ENCODE measurements around the gene RPH3AL. TPM values are rescaled to one million over a fixed set of nuclear protein-coding genes. Genes with fewer than 3 reads are reported as not detected.
"Not testable (repeated sequence)": the region's sequence is repeated elsewhere in the genome, so short reads cannot be mapped to it uniquely, and the experiment has no call there.

RPH3AL gene
- total RNA-seq, 2 experiments from 2014 or later: 1.6 to 2.2 TPM

GRCh38 chr17:229709-230394 is 122.8 kb downstream of the RPH3AL start:
- CTCF ChIA-PET: no interaction called here
- intact Hi-C loops (cut with micrococcal nuclease): no loop called here
- Mint-ChIP-seq H3K27me3 (ENCODE audit: low read depth) (no peaks in the 10 kb centered on the region), H3K4me1 (ENCODE audit: low read depth) (no peaks in the 10 kb centered on the region), H3K27ac (no peak overlapping the region), H3K4me3 (no peak overlapping the region), H3K36me3 (ENCODE audit: low read depth) (no peaks in the 10 kb centered on the region), H3K9me3 (no peaks in the 10 kb centered on the region)
- DNase-seq: no peak

- intact Hi-C loops (cut with micrococcal nuclease): no loop called here
- H3K9me3 Mint-ChIP-seq: no peaks in the 10 kb centered on the region
- H3K27ac Mint-ChIP-seq: no peak overlapping the region
- CTCF ChIA-PET: no interaction called here
- no peaks in the 10 kb centered on the region for H3K4me1 Mint-ChIP-seq (ENCODE audit: low read depth)
- H3K4me3 Mint-ChIP-seq: no peak overlapping the region
- no peaks in the 10 kb centered on the region for H3K36me3 Mint-ChIP-seq (ENCODE audit: low read depth)
- DNase-seq: no peak
- no peaks in the 10 kb centered on the region for H3K27me3 Mint-ChIP-seq (ENCODE audit: low read depth)
These were observed 123.5 kb downstream of the RPH3AL start for GRCh38 chr17:228951-229708.

- Mint-ChIP-seq H3K27ac (no peak overlapping the region), H3K36me3 (ENCODE audit: low read depth) (no peaks in the 10 kb centered on the region)
These were observed 124.5 kb downstream of the RPH3AL start for GRCh38 chr17:227946-228615.

GRCh38 chr17:227078-227945 is 125.3 kb downstream of the RPH3AL start:
- no peak overlapping the region for H3K27ac Mint-ChIP-seq
- H3K4me3 Mint-ChIP-seq: no peak overlapping the region
- no peak for DNase-seq
- H3K27me3 Mint-ChIP-seq (ENCODE audit: low read depth): no peaks in the 10 kb centered on the region
- intact Hi-C loops (cut with micrococcal nuclease): no loop called here
- no peaks in the 10 kb centered on the region for H3K4me1 Mint-ChIP-seq (ENCODE audit: low read depth)
- H3K9me3 Mint-ChIP-seq: no peaks in the 10 kb centered on the region
- CTCF ChIA-PET: no interaction called here
- H3K36me3 Mint-ChIP-seq (ENCODE audit: low read depth): no peaks in the 10 kb centered on the region

More at GRCh38 chr17:227946-228615, 124.5 kb downstream of the RPH3AL start:
- no peak for DNase-seq
- CTCF ChIA-PET: no interaction called here
- Mint-ChIP-seq H3K4me1 (ENCODE audit: low read depth) (no peaks in the 10 kb centered on the region), H3K9me3 (no peaks in the 10 kb centered on the region), H3K27me3 (ENCODE audit: low read depth) (no peaks in the 10 kb centered on the region), H3K4me3 (no peak overlapping the region)
- intact Hi-C loops (cut with micrococcal nuclease): no loop called here

- no peak for DNase-seq
- H3K36me3 Mint-ChIP-seq (ENCODE audit: low read depth): no peaks in the 10 kb centered on the region
- CTCF ChIA-PET: no interaction called here
- H3K4me3 Mint-ChIP-seq: no peak overlapping the region
- no peak overlapping the region for H3K27ac Mint-ChIP-seq
- intact Hi-C loops (cut with micrococcal nuclease): no loop called here
- H3K4me1 Mint-ChIP-seq (ENCODE audit: low read depth): no peaks in the 10 kb centered on the region
- no peaks in the 10 kb centered on the region for H3K9me3 Mint-ChIP-seq
- H3K27me3 Mint-ChIP-seq (ENCODE audit: low read depth): no peaks in the 10 kb centered on the region
These were observed 126.2 kb downstream of the RPH3AL start for GRCh38 chr17:226108-227077.

- H3K27ac Mint-ChIP-seq: no peak overlapping the region
- no peaks in the 10 kb centered on the region for H3K36me3 Mint-ChIP-seq (ENCODE audit: low read depth)
- CTCF ChIA-PET: no interaction called here
- intact Hi-C loops (cut with micrococcal nuclease): no loop called here
- H3K4me3 Mint-ChIP-seq: no peak overlapping the region
- no peaks in the 10 kb centered on the region for H3K9me3 Mint-ChIP-seq
- H3K4me1 Mint-ChIP-seq (ENCODE audit: low read depth): no peaks in the 10 kb centered on the region
- no peak for DNase-seq
- no peaks in the 10 kb centered on the region for H3K27me3 Mint-ChIP-seq (ENCODE audit: low read depth)
These were observed 127.1 kb downstream of the RPH3AL start for GRCh38 chr17:225551-225950.

DNA sequence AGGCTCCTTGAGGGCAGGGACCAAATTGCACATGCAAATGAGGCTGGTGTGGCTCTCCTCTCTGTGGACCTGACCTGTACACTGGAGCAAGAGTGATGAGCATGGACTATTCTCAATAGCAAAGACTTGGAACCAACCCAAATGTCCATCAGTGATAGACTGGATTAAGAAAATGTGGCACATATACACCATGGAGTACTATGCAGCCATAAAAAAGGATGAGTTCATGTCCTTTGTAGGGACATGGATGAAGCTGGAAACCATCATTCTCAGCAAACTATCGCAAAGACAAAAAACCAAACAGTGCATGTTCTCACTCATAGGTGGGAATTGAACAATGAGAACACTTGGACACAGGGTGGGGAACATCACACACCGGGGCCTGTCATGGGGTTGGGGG is 128.0 kb downstream of the RPH3AL start:
- H3K9me3 Mint-ChIP-seq; DNase-seq; H3K27ac Mint-ChIP-seq; CTCF ChIA-PET; H3K36me3 Mint-ChIP-seq (ENCODE audit: low read depth); intact Hi-C loops (cut with micrococcal nuclease); H3K4me1 Mint-ChIP-seq (ENCODE audit: low read depth); H3K4me3 Mint-ChIP-seq; H3K27me3 Mint-ChIP-seq (ENCODE audit: low read depth): not testable (repeated sequence)

DNA sequence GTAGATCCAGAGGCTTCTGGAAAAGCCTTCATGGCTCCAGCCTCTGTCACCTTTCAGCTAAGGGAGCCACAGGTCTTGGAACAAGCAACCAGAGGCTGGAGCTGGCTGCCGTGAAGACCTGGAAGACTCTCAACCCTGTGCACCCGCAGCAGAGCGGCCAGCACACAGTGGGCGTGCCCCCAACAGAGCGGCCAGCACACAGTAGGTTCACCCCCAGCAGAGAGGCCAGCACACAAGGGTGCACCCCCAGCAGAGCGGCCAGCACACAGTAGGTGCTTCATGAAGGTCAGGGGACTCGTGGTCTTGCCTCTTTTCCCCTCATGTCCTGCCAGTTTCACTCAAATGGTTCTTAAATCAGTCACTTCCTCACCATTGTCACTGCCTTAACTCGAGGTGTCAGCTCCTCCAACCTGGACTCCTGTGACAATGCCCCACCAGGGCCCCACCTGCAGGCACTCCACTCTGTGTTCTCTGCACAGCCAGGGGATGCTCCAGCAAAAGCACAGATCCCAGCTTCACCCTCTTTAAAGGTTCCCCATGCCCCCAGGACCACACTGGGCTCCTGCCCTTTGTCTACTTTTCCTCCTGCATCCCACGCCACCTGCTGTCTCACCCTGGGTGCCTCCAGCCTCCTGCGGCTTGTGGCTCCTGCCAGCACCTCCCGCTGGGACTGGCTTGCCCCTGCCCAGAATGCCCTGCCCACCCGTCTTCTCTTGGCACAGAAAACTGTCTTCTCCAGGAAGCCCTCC is 128.7 kb downstream of the RPH3AL start:
- Mint-ChIP-seq H3K4me1 (ENCODE audit: low read depth) (no peaks in the 10 kb centered on the region), H3K36me3 (ENCODE audit: low read depth) (no peaks in the 10 kb centered on the region), H3K27ac (no peak overlapping the region), H3K9me3 (no peaks in the 10 kb centered on the region), H3K4me3 (no peak overlapping the region), H3K27me3 (ENCODE audit: low read depth) (no peaks in the 10 kb centered on the region)
- intact Hi-C loops (cut with micrococcal nuclease): no loop called here
- CTCF ChIA-PET: no interaction called here
- DNase-seq: no peak

- intact Hi-C loops (cut with micrococcal nuclease): no loop called here
- H3K27me3 Mint-ChIP-seq (ENCODE audit: low read depth): no peaks in the 10 kb centered on the region
- CTCF ChIA-PET: no interaction called here
- H3K36me3 Mint-ChIP-seq (ENCODE audit: low read depth): no peaks in the 10 kb centered on the region
- H3K27ac Mint-ChIP-seq: no peak overlapping the region
- H3K9me3 Mint-ChIP-seq: no peaks in the 10 kb centered on the region
- no peak overlapping the region for H3K4me3 Mint-ChIP-seq
- no peak for DNase-seq
- no peaks in the 10 kb centered on the region for H3K4me1 Mint-ChIP-seq (ENCODE audit: low read depth)
These were observed 130.4 kb downstream of the RPH3AL start for GRCh38 chr17:222172-222571.

DNA sequence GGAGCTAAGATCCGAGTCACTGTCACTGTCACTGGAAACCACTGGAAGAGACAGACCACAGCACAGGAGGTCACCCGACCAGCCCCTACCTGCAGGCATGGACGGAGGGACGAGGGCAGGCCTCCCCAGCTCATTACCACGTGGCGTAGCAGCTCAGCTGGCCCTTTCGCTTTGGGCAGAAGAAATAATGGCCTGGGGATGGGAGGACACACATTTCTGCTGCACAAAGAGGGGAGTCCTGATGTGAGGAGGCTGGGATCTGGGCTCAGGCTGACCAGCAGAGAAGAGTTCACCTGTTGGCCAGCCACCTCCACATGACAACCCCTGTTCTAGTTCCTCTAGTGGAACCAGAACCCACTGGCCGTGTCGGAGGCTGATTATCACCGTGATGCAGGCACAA is 132.9 kb downstream of the RPH3AL start:
- Mint-ChIP-seq H3K4me1 (ENCODE audit: low read depth) (no peaks in the 10 kb centered on the region), H3K4me3 (no peak overlapping the region), H3K27ac (no peak overlapping the region), H3K27me3 (ENCODE audit: low read depth) (no peaks in the 10 kb centered on the region), H3K9me3 (no peaks in the 10 kb centered on the region), H3K36me3 (ENCODE audit: low read depth) (no peaks in the 10 kb centered on the region)
- intact Hi-C loops (cut with micrococcal nuclease): no loop called here
- CTCF ChIA-PET: no interaction called here
- no peak for DNase-seq

DNA sequence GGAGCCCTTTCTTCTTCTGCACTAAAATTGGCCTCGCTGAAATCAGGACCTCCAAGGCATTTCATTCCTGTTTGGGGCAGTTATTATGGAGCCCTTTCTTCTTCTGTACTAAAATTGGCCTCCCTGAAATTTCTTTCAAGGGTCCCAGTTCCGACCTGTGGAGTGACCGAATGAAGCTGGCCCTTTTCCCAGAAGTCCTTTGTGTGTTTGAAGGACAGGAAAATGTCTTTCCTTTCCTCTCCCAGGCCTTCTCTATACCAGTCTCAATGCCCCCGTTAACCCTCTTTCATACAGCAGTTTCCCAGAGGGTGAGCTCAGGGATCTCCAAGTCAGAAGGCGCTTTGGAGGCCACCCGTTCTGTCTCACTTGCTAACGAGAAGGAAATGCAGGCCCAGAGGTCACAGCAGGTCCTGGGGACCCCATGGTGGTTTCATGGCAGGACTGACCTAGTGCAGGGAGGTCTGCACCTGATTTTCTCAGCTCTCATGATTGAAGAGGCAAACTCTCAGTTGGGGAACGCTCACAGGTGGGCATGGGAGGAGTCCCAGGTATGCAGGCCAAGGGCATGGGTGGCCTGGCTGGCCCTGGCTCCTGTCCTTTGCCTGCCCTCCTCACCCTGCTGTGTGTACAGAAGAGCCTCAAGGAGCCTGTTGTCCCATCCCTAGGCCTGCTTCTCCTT is 134.0 kb downstream of the RPH3AL start:
- H3K27ac Mint-ChIP-seq: no peak overlapping the region
- no peaks in the 10 kb centered on the region for H3K9me3 Mint-ChIP-seq
- H3K36me3 Mint-ChIP-seq (ENCODE audit: low read depth): no peaks in the 10 kb centered on the region
- DNase-seq: no peak
- no peaks in the 10 kb centered on the region for H3K4me1 Mint-ChIP-seq (ENCODE audit: low read depth)
- CTCF ChIA-PET: no interaction called here
- intact Hi-C loops (cut with micrococcal nuclease): no loop called here
- H3K4me3 Mint-ChIP-seq: no peak overlapping the region
- H3K27me3 Mint-ChIP-seq (ENCODE audit: low read depth): no peaks in the 10 kb centered on the region
